ENCODE data around the gene SLC38A11.

GRCh38 chr2:164849506-164849905 lies 105.8 kb downstream of the SLC38A11 start:
- TF ChIP-seq, protein P1, sequence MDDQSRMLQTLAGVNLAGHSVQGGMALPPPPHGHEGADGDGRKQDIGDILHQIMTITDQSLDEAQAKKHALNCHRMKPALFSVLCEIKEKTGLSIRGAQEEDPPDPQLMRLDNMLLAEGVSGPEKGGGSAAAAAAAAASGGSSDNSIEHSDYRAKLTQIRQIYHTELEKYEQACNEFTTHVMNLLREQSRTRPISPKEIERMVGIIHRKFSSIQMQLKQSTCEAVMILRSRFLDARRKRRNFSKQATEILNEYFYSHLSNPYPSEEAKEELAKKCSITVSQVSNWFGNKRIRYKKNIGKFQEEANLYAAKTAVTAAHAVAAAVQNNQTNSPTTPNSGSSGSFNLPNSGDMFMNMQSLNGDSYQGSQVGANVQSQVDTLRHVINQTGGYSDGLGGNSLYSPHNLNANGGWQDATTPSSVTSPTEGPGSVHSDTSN (IDR thresholded peaks at IDR 0.05), result no peak
- no peak for TF ChIP-seq CTCF (IDR thresholded peaks at IDR 0.05)
- TF ChIP-seq RCOR1 (IDR thresholded peaks at IDR 0.05; ENCODE audit: low read length), result no peak
- TF ChIP-seq, protein P2, sequence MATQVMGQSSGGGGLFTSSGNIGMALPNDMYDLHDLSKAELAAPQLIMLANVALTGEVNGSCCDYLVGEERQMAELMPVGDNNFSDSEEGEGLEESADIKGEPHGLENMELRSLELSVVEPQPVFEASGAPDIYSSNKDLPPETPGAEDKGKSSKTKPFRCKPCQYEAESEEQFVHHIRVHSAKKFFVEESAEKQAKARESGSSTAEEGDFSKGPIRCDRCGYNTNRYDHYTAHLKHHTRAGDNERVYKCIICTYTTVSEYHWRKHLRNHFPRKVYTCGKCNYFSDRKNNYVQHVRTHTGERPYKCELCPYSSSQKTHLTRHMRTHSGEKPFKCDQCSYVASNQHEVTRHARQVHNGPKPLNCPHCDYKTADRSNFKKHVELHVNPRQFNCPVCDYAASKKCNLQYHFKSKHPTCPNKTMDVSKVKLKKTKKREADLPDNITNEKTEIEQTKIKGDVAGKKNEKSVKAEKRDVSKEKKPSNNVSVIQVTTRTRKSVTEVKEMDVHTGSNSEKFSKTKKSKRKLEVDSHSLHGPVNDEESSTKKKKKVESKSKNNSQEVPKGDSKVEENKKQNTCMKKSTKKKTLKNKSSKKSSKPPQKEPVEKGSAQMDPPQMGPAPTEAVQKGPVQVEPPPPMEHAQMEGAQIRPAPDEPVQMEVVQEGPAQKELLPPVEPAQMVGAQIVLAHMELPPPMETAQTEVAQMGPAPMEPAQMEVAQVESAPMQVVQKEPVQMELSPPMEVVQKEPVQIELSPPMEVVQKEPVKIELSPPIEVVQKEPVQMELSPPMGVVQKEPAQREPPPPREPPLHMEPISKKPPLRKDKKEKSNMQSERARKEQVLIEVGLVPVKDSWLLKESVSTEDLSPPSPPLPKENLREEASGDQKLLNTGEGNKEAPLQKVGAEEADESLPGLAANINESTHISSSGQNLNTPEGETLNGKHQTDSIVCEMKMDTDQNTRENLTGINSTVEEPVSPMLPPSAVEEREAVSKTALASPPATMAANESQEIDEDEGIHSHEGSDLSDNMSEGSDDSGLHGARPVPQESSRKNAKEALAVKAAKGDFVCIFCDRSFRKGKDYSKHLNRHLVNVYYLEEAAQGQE (IDR thresholded peaks at IDR 0.05; ENCODE audit: low read depth, low read length), result no peak
- no peak for TF ChIP-seq MAX (IDR thresholded peaks at IDR 0.05; ENCODE audit: low read depth)
- TF ChIP-seq TEAD4 (IDR thresholded peaks at IDR 0.05; ENCODE audit: borderline replicate concordance, insufficient read depth), result no peak
- no peak for TF ChIP-seq RAD21 (IDR thresholded peaks at IDR 0.05; ENCODE audit: low read length)
- no peak for TF ChIP-seq GABPA (IDR thresholded peaks at IDR 0.05; ENCODE audit: low read depth)
- TF ChIP-seq EP300 (IDR thresholded peaks at IDR 0.05; ENCODE audit: borderline replicate concordance in 1 of 2, low read depth in 1 of 2, low read length in 1 of 2), result no peak
- TF ChIP-seq MXI1 (IDR thresholded peaks at IDR 0.05; ENCODE audit: low read depth, low read length), result no peak
- TF ChIP-seq FOXM1 (IDR thresholded peaks at IDR 0.05; ENCODE audit: low read depth), result no peak
- no peak for TF ChIP-seq POLR2AphosphoS5 (IDR thresholded peaks at IDR 0.05; ENCODE audit: low read depth, low read length)

All from SK-N-SH (cell line).